ENCODE measurements around the gene MINK1.

MINK1 gene

GRCh38 chr17:4833178-4833940, at the start of gene MINK1:
Gene MINK1 (plus strand): TSS chr17:4833340. CDS start chr17:4833584, 244 bp downstream.
- peak; percentile 44 for DNase-seq

- no peak for DNase-seq
Observed at GRCh38 chr17:4785311-4786105, 47.6 kb upstream of the MINK1 start.

- DNase-seq, result no peak
Observed at GRCh38 chr17:4786106-4786511, 47.0 kb upstream of the MINK1 start, which contains the start of gene VMO1. Gene VMO1 (minus strand): TSS chr17:4786364. CDS start chr17:4786352, 12 bp downstream.

GRCh38 chr17:4786516-4786915, 46.6 kb upstream of the MINK1 start:
- no peak for DNase-seq

- DNase-seq, result no peak
Observed at GRCh38 chr17:4788159-4788806, 44.9 kb upstream of the MINK1 start.

GRCh38 chr17:4788807-4789700, 44.1 kb upstream of the MINK1 start, which contains the start of gene GLTPD2:
Gene GLTPD2 (plus strand): TSS chr17:4788964. CDS start chr17:4789012, 48 bp downstream.
- DNase-seq, result no peak

GRCh38 chr17:4789701-4789950, 43.5 kb upstream of the MINK1 start:
- DNase-seq, result no peak

- no peak for DNase-seq
Observed at GRCh38 chr17:4789951-4790704, 43.0 kb upstream of the MINK1 start.

GRCh38 chr17:4790705-4791088, 42.4 kb upstream of the MINK1 start:
- DNase-seq, result no peak

- no peak for DNase-seq
Observed at GRCh38 chr17:4795168-4795567, 38.0 kb upstream of the MINK1 start.

GRCh38 chr17:4796552-4796920, 36.6 kb upstream of the MINK1 start:
- no peak for DNase-seq

- DNase-seq, result no peak
Observed at GRCh38 chr17:4800462-4801196, 32.5 kb upstream of the MINK1 start.

- no peak for DNase-seq
Observed at GRCh38 chr17:4802228-4802627, 30.9 kb upstream of the MINK1 start, which contains the start of gene C17orf114. Gene C17orf114 (minus strand): TSS chr17:4802328.

GRCh38 chr17:4806456-4806776, 26.7 kb upstream of the MINK1 start:
- DNase-seq, result no peak

GRCh38 chr17:4806777-4807604, 26.1 kb upstream of the MINK1 start, which contains the start of gene PLD2:
Gene PLD2 (plus strand): TSS chr17:4807152. CDS start chr17:4807773, 621 bp downstream.
- DNase-seq, result no peak

GRCh38 chr17:4807605-4808377, 25.3 kb upstream of the MINK1 start:
- DNase-seq, result no peak

- no peak for DNase-seq
Observed at GRCh38 chr17:4808378-4808767, 24.8 kb upstream of the MINK1 start.

GRCh38 chr17:4810696-4811290, 22.3 kb upstream of the MINK1 start:
- no peak for DNase-seq

GRCh38 chr17:4811471-4811870, 21.7 kb upstream of the MINK1 start:
- no peak for DNase-seq
